GM12878 (cell line): ENCODE data around the gene PIP5KL1. TPM values are rescaled to one million over a fixed set of nuclear protein-coding genes. Genes with fewer than 3 reads are reported as not detected.

ENCODE experiments used
- ATAC-seq: fragments of 200-7000 bp; cut with Tn5 transposase; 3 replicates; pipeline ENCODE4 v1.9.1; 2020; ENCODE audit warnings: mild to moderate bottlenecking, moderate library complexity
- BruUV-seq: library from RNA; stranded (reverse); fragments of 400-500 nt; replicated peaks from 2 replicates; lab custom pipeline; 2021; lab: Mats Ljungman, UMichigan
- CTCF ChIA-PET: fragments of 300-600 bp; sonication (Branson Sonifier 250); formaldehyde crosslinking; extraction: SDS; loops from one replicate; lab custom pipeline; 2021; ENCODE audit warnings: inconsistent platforms; lab: Yijun Ruan, JAX
- POLR2A ChIA-PET: fragments of 350-600 bp; formaldehyde crosslinking; extraction: SDS; loops from one replicate; lab custom pipeline; 2021; ENCODE audit warnings: inconsistent platforms; lab: Charles Lee
- RAD21 ChIA-PET: fragments of 300-600 bp; sonication (Branson Sonifier 250); formaldehyde crosslinking; loops from one replicate; lab custom pipeline; 2023; ENCODE audit warnings: antibody characterized with exemption; ENCODE audit not compliant: unreplicated experiment; lab: Charles Lee
- SMC1A ChIA-PET: fragments of 300-600 bp; sonication (Branson Sonifier 250); formaldehyde crosslinking; loops from one replicate; lab custom pipeline; 2023; ENCODE audit not compliant: unreplicated experiment, uncharacterized antibody; lab: Charles Lee
- DNase-seq: peaks from one replicate; pipeline ENCODE4 v3.0.0-alpha.2; 2011; ENCODE audit warnings: low read depth, low spot score
- FAIRE-seq: peaks from 3 replicates; lab custom pipeline; 2011; peaks lifted over from hg19 to GRCh38; lab: Jason Lieb, UNC
- H2AFZ ChIP-seq: 2 replicates; pipeline ENCODE4 v1.6.0; 2011; ENCODE audit warnings: low read depth, low read length, control low read depth; ENCODE audit not compliant: control insufficient read depth
- H3K27ac ChIP-seq: 2 replicates; pipeline ENCODE4 v1.5.1; 2011; ENCODE audit warnings: control low read depth; ENCODE audit not compliant: control insufficient read depth, insufficient read depth
- H3K27me3 ChIP-seq, 2 experiments: replicated peaks in 1 of 2; 2 replicates each; pipeline versions ENCODE4 v1.6.0 to v1.6.1; 2011; ENCODE audit warnings: low read length in 1 of 2; ENCODE audit not compliant: control insufficient read depth in 2 of 2, insufficient read depth in 2 of 2
- H3K36me3 ChIP-seq, 2 experiments: 2 replicates each; pipeline ENCODE4 v1.5.1; 2011; ENCODE audit warnings: low read length in 1 of 2; ENCODE audit not compliant: control insufficient read depth in 2 of 2, insufficient read depth in 2 of 2
- H3K4me1 ChIP-seq: 2 replicates; pipeline ENCODE4 v1.6.1; 2011; ENCODE audit warnings: mild to moderate bottlenecking, low read length, moderate library complexity, mixed read lengths; ENCODE audit not compliant: control insufficient read depth, insufficient read depth
- H3K4me2 ChIP-seq: 2 replicates; pipeline ENCODE4 v1.6.0; 2011; ENCODE audit warnings: control low read depth; ENCODE audit not compliant: control insufficient read depth, insufficient read depth
- H3K4me3 ChIP-seq: fragments of 200-600 bp; sonication (generic); 2 replicates; pipeline ENCODE4 v1.5.1; 2016
- H3K79me2 ChIP-seq: 2 replicates; pipeline ENCODE4 v1.6.0; 2011; ENCODE audit warnings: low read length; ENCODE audit not compliant: control insufficient read depth, insufficient read depth
- H3K9ac ChIP-seq: 2 replicates; pipeline ENCODE4 v1.8.0; 2011; ENCODE audit warnings: low read length, control low read depth, mixed read lengths; ENCODE audit not compliant: control insufficient read depth, insufficient read depth
- H3K9me3 ChIP-seq: replicated peaks from 3 replicates; pipeline ENCODE4 v1.5.1; 2011; ENCODE audit warnings: mild to moderate bottlenecking, low read length; ENCODE audit not compliant: control insufficient read depth, insufficient read depth
- H4K20me1 ChIP-seq: 2 replicates; pipeline ENCODE4 v1.6.0; 2011; ENCODE audit not compliant: control insufficient read depth, insufficient read depth
- BCL3 ChIP-seq: IDR thresholded peaks from 2 replicates; pipeline ENCODE4 v1.6.1; 2011; ENCODE audit warnings: borderline replicate concordance, low read depth, mild to moderate bottlenecking, moderate library complexity, low read length; ENCODE audit not compliant: insufficient read depth, poor library complexity, severe bottlenecking
- EGR1 ChIP-seq, 2 experiments: IDR thresholded peaks; 1 replicate in 1 of 2; 2 replicates in 1 of 2; pipeline ENCODE4 v1.6.1; 2011 to 2012; ENCODE audit warnings: low read depth in 2 of 2, low read length in 2 of 2, borderline replicate concordance in 1 of 2, mild to moderate bottlenecking in 1 of 2, moderate library complexity in 1 of 2
- MEF2A ChIP-seq: IDR thresholded peaks from 2 replicates; pipeline ENCODE4 v1.6.1; 2011; ENCODE audit warnings: low read depth, mild to moderate bottlenecking, low read length, moderate library complexity; ENCODE audit not compliant: insufficient read depth
- NBN ChIP-seq: fragments of 450-650 bp; IDR thresholded peaks from 2 replicates; pipeline ENCODE4 v1.6.1; 2016
- NFXL1 ChIP-seq: fragments of 450-650 bp; IDR thresholded peaks from 2 replicates; pipeline ENCODE4 v1.6.1; 2017; ENCODE audit warnings: antibody characterized with exemption, mild to moderate bottlenecking, borderline replicate concordance
- NR2C2 ChIP-seq: IDR thresholded peaks from 2 replicates; pipeline ENCODE4 v1.6.1; 2011; ENCODE audit warnings: borderline replicate concordance, low read depth; ENCODE audit not compliant: control insufficient read depth, insufficient read length
- RAD21 ChIP-seq: IDR thresholded peaks from 2 replicates; pipeline ENCODE4 v1.6.1; 2011; ENCODE audit warnings: mild to moderate bottlenecking, low read depth, low read length, moderate library complexity; ENCODE audit not compliant: insufficient read depth
- RCOR1 ChIP-seq: conservative IDR thresholded peaks from 2 replicates; pipeline ENCODE4 v1.6.1; 2012; ENCODE audit warnings: low read depth, low read length, improper control_type of control experiment
- STAT1 ChIP-seq: fragments of 450-650 bp; conservative IDR thresholded peaks from 2 replicates; pipeline ENCODE4 v1.6.1; 2014; ENCODE audit warnings: antibody characterized with exemption, mild to moderate bottlenecking
- WRNIP1 ChIP-seq: IDR thresholded peaks from 2 replicates; pipeline ENCODE4 v1.6.1; 2011; ENCODE audit warnings: low read depth, low read length, improper control_type of control experiment, borderline replicate concordance
- ZBED1 ChIP-seq: IDR thresholded peaks from 2 replicates; pipeline ENCODE4 v1.6.1; 2016; ENCODE audit warnings: borderline replicate concordance
- WGBS: methylation state at CpG from one replicate; pipeline ENCODE4 v1.1.6; 2016; ENCODE audit warnings: low lambda C conversion rate; ENCODE audit not compliant: insufficient replicate concordance, insufficient coverage; ENCODE audit errors: missing lambda C conversion rate; 5-methylcytosine and 5-hydroxymethylcytosine counted together
- in situ Hi-C: fragments of 300-500 bp; cut with MboI; formaldehyde crosslinking; loops from 9 replicates; pipeline ENCODE4 v1.14.3; 2018; ENCODE audit warnings: mixed read lengths
- intact Hi-C: fragments of 100-400 bp; cut with micrococcal nuclease; formaldehyde crosslinking; loops from one replicate; pipeline ENCODE4 v1.14.2; 2022; ENCODE audit not compliant: unreplicated experiment
- polyA plus RNA-seq, 11 experiments: library from polyadenylated mRNA; depleted of rRNA in 4 of 11; unstranded in 6 of 11; stranded (reverse) in 5 of 11; fragments of >200 nt; fragmentation: Nextera tagmentation in 4 of 11; fragmentation: Illumina TruSeq in 1 of 11; extraction: Ambion mirVana in 4 of 11; extraction: Trizol in 1 of 11; gene quantifications; 1 replicate in 1 of 11; 2 replicates in 10 of 11; pipeline versions ENCODE4 v1.2.1 to v1.2.3, GENCODE V29; 2011 to 2016; ENCODE audit warnings: inconsistent platforms in 2 of 11, missing spikeins in 2 of 11, low read depth in 1 of 11
- total RNA-seq, 4 experiments: library from RNA; depleted of rRNA in 3 of 4; stranded (reverse); fragments of >200 nt in 3 of 4; fragmentation: Illumina TruSeq in 1 of 4; extraction: Trizol in 1 of 4; gene quantifications; 2 replicates each; pipeline versions ENCODE4 v1.2.1 to v1.2.3, GENCODE V29; 2013 to 2021
- TF ChIP-seq, protein P1 (sequence below): fragments of 450-650 bp; conservative IDR thresholded peaks from 2 replicates; pipeline ENCODE4 v1.6.1; 2017; ENCODE audit warnings: mild to moderate bottlenecking, moderate library complexity
- TF ChIP-seq, protein P2 (sequence below): fragments of 450-650 bp; IDR thresholded peaks from 2 replicates; pipeline ENCODE4 v1.6.1; 2016; ENCODE audit warnings: mild to moderate bottlenecking

PIP5KL1 gene
- total and polyA plus RNA-seq, 10 of the 15 experiments (the other 5 are each of a cell fraction or from before 2014, with no cell fraction given), result 0.04 to 0.67 (median 0.43) TPM; not detected in 2

DNA sequence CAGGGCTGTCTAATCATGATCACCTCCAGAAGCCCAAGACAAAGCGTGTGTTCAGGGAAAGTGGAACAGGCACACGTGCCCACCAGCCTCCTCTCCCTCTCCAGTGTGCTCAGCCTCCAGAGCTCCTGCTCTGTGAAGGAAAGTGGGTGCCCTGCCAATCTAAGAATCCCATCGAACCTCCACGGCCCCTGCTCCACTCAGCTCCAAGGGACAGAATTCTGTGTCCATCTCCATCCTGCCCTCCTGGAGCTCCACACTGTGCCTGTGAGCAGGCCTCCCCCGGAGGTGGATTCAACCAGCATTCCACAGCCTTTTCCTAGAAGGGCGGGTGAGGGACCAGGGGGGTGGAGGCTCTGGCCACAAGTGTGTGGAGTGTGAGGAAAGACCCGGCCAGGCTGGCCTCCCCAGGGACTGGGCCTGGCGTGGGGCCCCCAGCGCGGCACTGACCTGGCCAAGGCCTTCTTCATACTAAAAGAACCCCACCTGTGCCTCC, 44.2 kb upstream of the PIP5KL1 start (continued):
- TF ChIP-seq NFXL1 (no peak), STAT1 (no peak), BCL3 (no peak), NBN (no peak)

DNA sequence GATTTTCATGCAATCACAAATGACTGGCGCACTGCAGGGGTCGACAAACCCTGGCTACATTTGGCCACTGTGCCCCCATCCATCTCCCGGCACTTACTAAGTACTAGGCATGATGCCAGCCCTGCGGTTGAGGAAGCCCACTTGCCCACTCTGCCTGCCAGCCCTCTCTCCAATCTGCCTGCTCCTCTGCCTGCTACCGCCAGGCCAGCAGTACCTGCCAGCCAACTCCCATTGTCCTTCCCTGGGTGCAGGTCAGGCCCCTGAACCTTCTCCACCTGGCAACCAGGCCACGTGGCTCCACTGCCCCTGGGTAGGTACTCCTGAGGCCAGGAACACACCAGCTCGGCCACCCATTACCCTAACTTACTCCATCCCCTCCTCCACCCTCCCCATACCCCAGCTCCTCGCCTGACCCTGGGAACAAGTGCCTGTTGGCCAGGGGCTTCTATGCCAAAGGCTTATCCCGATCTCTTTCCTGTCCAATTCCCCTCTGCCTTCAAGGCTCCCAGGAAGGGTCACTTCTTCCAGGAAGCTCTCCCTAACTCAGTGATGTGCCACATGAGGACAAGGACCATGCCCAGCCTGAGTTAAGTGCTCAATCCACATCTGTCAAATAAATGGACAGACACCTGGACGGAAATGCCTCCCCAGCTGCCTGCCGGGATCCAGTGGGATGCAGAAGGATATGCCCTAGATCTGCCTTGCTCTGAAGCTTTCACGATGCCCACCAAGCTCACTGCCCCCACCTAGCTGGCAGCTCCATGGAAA, 43.6 kb upstream of the PIP5KL1 start:
- no peak overlapping the region for H2AFZ ChIP-seq
- no peaks in the 10 kb centered on the region for H3K27me3 ChIP-seq
- in situ Hi-C loops, result no loop called here
- 80% methylated on average over 12 of the region's 12 CpGs for WGBS
- ChIA-PET SMC1A (interaction anchor here (1.1 to 1.3 kb wide), 2 partner anchors 9 to 142 kb away, joined by 3 to 4 read pairs; no protein-coding TSS in a partner anchor), POLR2A (interaction anchor here (1.1 kb wide), 1 partner anchor 119 kb away, joined by 4 read pairs; no protein-coding TSS in a partner anchor), RAD21 (interaction anchor here (0.6 kb wide), 1 partner anchor 58 kb away, joined by 4 read pairs; no protein-coding TSS in a partner anchor), CTCF (interaction anchor here (1.3 to 6.2 kb wide), 2 partner anchors 19 to 30 kb away, joined by 5 to 34 read pairs; no protein-coding TSS in a partner anchor)
- DNase-seq (no peak), ATAC-seq (no peak), FAIRE-seq (no peak)
- H3K79me2 ChIP-seq, result peaks cover 68% of the 10 kb centered on the region
- peaks cover 61% of the 10 kb centered on the region for H3K4me1 ChIP-seq
- H3K9ac ChIP-seq, result no peak overlapping the region; the same call in 1 of the 2 replicates
- no TSS peak for BruUV-seq
- peaks cover 1 to 3% of the 10 kb centered on the region in 2 experiments; a peak in 2 of 4 replicates for H3K36me3 ChIP-seq
- intact Hi-C loops, result no loop called here
- H3K27ac ChIP-seq, result no peak overlapping the region
- no peak overlapping the region for H3K4me3 ChIP-seq
- no peak overlapping the region for H3K4me2 ChIP-seq
- H3K9me3 ChIP-seq, result no peaks in the 10 kb centered on the region
- peaks cover 11% of the 10 kb centered on the region for H4K20me1 ChIP-seq
- TF ChIP-seq ZBED1 (no peak), RCOR1 (no peak), MEF2A (no peak), EGR1 (IDR thresholded peaks at IDR 0.05; ENCODE audit: borderline replicate concordance in 1 of 2, low read depth in 2 of 2, low read length in 2 of 2) (no peak), WRNIP1 (no peak), NR2C2 (no peak), RAD21 (no peak)
- TF ChIP-seq, protein P1, sequence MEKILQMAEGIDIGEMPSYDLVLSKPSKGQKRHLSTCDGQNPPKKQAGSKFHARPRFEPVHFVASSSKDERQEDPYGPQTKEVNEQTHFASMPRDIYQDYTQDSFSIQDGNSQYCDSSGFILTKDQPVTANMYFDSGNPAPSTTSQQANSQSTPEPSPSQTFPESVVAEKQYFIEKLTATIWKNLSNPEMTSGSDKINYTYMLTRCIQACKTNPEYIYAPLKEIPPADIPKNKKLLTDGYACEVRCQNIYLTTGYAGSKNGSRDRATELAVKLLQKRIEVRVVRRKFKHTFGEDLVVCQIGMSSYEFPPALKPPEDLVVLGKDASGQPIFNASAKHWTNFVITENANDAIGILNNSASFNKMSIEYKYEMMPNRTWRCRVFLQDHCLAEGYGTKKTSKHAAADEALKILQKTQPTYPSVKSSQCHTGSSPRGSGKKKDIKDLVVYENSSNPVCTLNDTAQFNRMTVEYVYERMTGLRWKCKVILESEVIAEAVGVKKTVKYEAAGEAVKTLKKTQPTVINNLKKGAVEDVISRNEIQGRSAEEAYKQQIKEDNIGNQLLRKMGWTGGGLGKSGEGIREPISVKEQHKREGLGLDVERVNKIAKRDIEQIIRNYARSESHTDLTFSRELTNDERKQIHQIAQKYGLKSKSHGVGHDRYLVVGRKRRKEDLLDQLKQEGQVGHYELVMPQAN, result no peak
- TF ChIP-seq, protein P2, sequence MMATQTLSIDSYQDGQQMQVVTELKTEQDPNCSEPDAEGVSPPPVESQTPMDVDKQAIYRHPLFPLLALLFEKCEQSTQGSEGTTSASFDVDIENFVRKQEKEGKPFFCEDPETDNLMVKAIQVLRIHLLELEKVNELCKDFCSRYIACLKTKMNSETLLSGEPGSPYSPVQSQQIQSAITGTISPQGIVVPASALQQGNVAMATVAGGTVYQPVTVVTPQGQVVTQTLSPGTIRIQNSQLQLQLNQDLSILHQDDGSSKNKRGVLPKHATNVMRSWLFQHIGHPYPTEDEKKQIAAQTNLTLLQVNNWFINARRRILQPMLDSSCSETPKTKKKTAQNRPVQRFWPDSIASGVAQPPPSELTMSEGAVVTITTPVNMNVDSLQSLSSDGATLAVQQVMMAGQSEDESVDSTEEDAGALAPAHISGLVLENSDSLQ, result no peak
